ENCODE measurements around the gene FOCAD.

FOCAD gene

GRCh38 chr9:20872340-20872977 is 188.4 kb downstream of the FOCAD start:
- no peak for DNase-seq (ENCODE audit: low read depth in 2 of 2, low spot score in 1 of 2)

- no peak for DNase-seq (ENCODE audit: low read depth in 2 of 2, low spot score in 1 of 2)
Measured at GRCh38 chr9:20873240-20873865, 189.3 kb downstream of the FOCAD start.

- no peak for DNase-seq (ENCODE audit: low read depth in 2 of 2, low spot score in 1 of 2)
Measured at GRCh38 chr9:20880271-20880670, 196.2 kb downstream of the FOCAD start.

- DNase-seq (ENCODE audit: low read depth in 2 of 2, low spot score in 1 of 2): no peak
Measured at GRCh38 chr9:20880675-20881074, 196.6 kb downstream of the FOCAD start.

- peak; percentile 23 to 40 for DNase-seq (ENCODE audit: low read depth in 2 of 2, low spot score in 1 of 2)
Measured at GRCh38 chr9:20884985-20885593, 201.0 kb downstream of the FOCAD start.

GRCh38 chr9:20898885-20899554 is 215.0 kb downstream of the FOCAD start:
- no peak for DNase-seq (ENCODE audit: low read depth in 2 of 2, low spot score in 1 of 2)

- no peak for DNase-seq (ENCODE audit: low read depth in 2 of 2, low spot score in 1 of 2)
Measured at GRCh38 chr9:20903212-20903611, 219.2 kb downstream of the FOCAD start.

- no peak for DNase-seq (ENCODE audit: low read depth in 2 of 2, low spot score in 1 of 2)
Measured at GRCh38 chr9:20904995-20905394, 220.9 kb downstream of the FOCAD start.

GRCh38 chr9:20906326-20906725 is 222.3 kb downstream of the FOCAD start:
- DNase-seq (ENCODE audit: low read depth in 2 of 2, low spot score in 1 of 2): no peak

- DNase-seq (ENCODE audit: low read depth in 2 of 2, low spot score in 1 of 2): no peak
Measured at GRCh38 chr9:20908461-20908860, 224.4 kb downstream of the FOCAD start.

GRCh38 chr9:20914556-20914955 is 230.5 kb downstream of the FOCAD start:
- no peak for DNase-seq (ENCODE audit: low read depth in 2 of 2, low spot score in 1 of 2)

- DNase-seq (ENCODE audit: low read depth in 2 of 2, low spot score in 1 of 2): no peak
Measured at GRCh38 chr9:20921362-20921761, 237.3 kb downstream of the FOCAD start.

- DNase-seq (ENCODE audit: low read depth in 2 of 2, low spot score in 1 of 2): no peak
Measured at GRCh38 chr9:20925256-20926045, 241.4 kb downstream of the FOCAD start.

- no peak for DNase-seq (ENCODE audit: low read depth in 2 of 2, low spot score in 1 of 2)
Measured at GRCh38 chr9:20929276-20929675, 245.2 kb downstream of the FOCAD start.

GRCh38 chr9:20930836-20931235 is 246.8 kb downstream of the FOCAD start:
- no peak for DNase-seq (ENCODE audit: low read depth in 2 of 2, low spot score in 1 of 2)

- no peak for DNase-seq (ENCODE audit: low read depth in 2 of 2, low spot score in 1 of 2)
Measured at GRCh38 chr9:20940447-20941173, 256.6 kb downstream of the FOCAD start.

GRCh38 chr9:20941174-20941690 is 257.2 kb downstream of the FOCAD start:
- DNase-seq (ENCODE audit: low read depth in 2 of 2, low spot score in 1 of 2): peak in 1 of 2 donors; percentile 6

- DNase-seq (ENCODE audit: low read depth in 2 of 2, low spot score in 1 of 2): no peak
Measured at GRCh38 chr9:20944507-20944906, 260.4 kb downstream of the FOCAD start.

- no peak for DNase-seq (ENCODE audit: low read depth in 2 of 2, low spot score in 1 of 2)
Measured at GRCh38 chr9:20945269-20945668, 261.2 kb downstream of the FOCAD start.

- DNase-seq (ENCODE audit: low read depth in 2 of 2, low spot score in 1 of 2): no peak
Measured at GRCh38 chr9:20945856-20946255, 261.8 kb downstream of the FOCAD start.

Measured in stimulated activated CD8-positive, alpha-beta memory T cell treated with anti-CD3 and anti-CD28 coated beads, Interleukin-4, amount 100 ng/mL, for 4 hours (primary cell).